Suprapubic skin (tissue), 4 donors: ENCODE data around the gene SETMAR. TPM values are rescaled to one million over a fixed set of nuclear protein-coding genes. Genes with fewer than 3 reads are reported as not detected.

Source experiments
- DNase-seq, 2 donors: peaks; one replicate each; pipeline ENCODE4 v3.0.0-alpha.2; 2019; ENCODE audit warnings: low spot score in 2 of 2
- H3K27ac ChIP-seq: fragments of 200-600 bp; sonication (generic); one replicate; pipeline ENCODE4 v1.5.1; 2019
- H3K27me3 ChIP-seq: fragments of 200-600 bp; sonication (generic); one replicate; pipeline ENCODE4 v1.5.1; 2019
- H3K36me3 ChIP-seq: fragments of 200-600 bp; sonication (generic); one replicate; pipeline ENCODE4 v1.5.1; 2019
- H3K4me1 ChIP-seq: fragments of 200-600 bp; sonication (generic); one replicate; pipeline ENCODE4 v1.5.1; 2019
- H3K4me3 ChIP-seq: fragments of 200-600 bp; sonication (generic); one replicate; pipeline ENCODE4 v1.5.1; 2019; ENCODE audit warnings: mild to moderate bottlenecking
- H3K9me3 ChIP-seq: fragments of 200-600 bp; sonication (generic); one replicate; pipeline ENCODE4 v1.5.1; 2019
- CTCF ChIP-seq, 2 donors: fragments of 200-600 bp in 1 of 2; fragments of 450-650 bp in 1 of 2; sonication (generic) in 1 of 2; IDR thresholded peaks; one replicate each; pipeline ENCODE4 v1.5.1; 2016 to 2019; ENCODE audit warnings: antibody characterized with exemption in 2 of 2, mild to moderate bottlenecking in 1 of 2, moderate library complexity in 1 of 2
- EP300 ChIP-seq: sonication (generic); formaldehyde crosslinking; IDR thresholded peaks from one replicate; pipeline ENCODE4 v1.6.1; 2017; ENCODE audit warnings: antibody characterized with exemption
- POLR2A ChIP-seq, 2 donors: fragments of 450-650 bp; IDR thresholded peaks; one replicate each; pipeline ENCODE4 v1.6.1; 2017; ENCODE audit warnings: antibody characterized with exemption in 2 of 2, mild to moderate bottlenecking in 2 of 2, moderate library complexity in 2 of 2
- POLR2AphosphoS5 ChIP-seq, 3 donors: sonication (generic); formaldehyde crosslinking; IDR thresholded peaks; one replicate each; pipeline ENCODE4 v1.6.1; 2017; ENCODE audit warnings: antibody characterized with exemption in 3 of 3
- WGBS: methylation state at CpG from one replicate; pipeline ENCODE4 v1.1.5; 2018; 5-methylcytosine and 5-hydroxymethylcytosine counted together
- total RNA-seq, 4 donors: library from RNA; depleted of rRNA; stranded (reverse); fragments of >200 nt; gene quantifications; one replicate each; pipeline ENCODE4 v1.1.0, GENCODE V29; 2016

Gene SETMAR
- total RNA-seq, 4 donors from 2014 or later, result 13.4 to 27.4 (median 21.0) TPM

- Histone ChIP-seq H3K27ac (no peak overlapping the region), H3K36me3 (no peaks in the 10 kb centered on the region), H3K4me1 (no peaks in the 10 kb centered on the region), H3K9me3 (peaks cover 4% of the 10 kb centered on the region), H3K4me3 (no peak overlapping the region), H3K27me3 (no peaks in the 10 kb centered on the region)
- TF ChIP-seq POLR2AphosphoS5 (IDR thresholded peaks at IDR 0.05) (no peak), POLR2A (IDR thresholded peaks at IDR 0.05) (no peak), CTCF (IDR thresholded peaks at IDR 0.05) (no peak), EP300 (no peak)
- WGBS, result 64% methylated on average over 1 of the region's 1 CpG
- no peak for DNase-seq
Measured at GRCh38 chr3:4334548-4334947, 31.4 kb downstream of the SETMAR start.

GRCh38 chr3:4335840-4336562, 32.8 kb downstream of the SETMAR start:
- Histone ChIP-seq H3K4me1 (peaks cover 9% of the 10 kb centered on the region), H3K27ac (no peak overlapping the region), H3K36me3 (no peaks in the 10 kb centered on the region), H3K4me3 (no peak overlapping the region), H3K27me3 (no peaks in the 10 kb centered on the region), H3K9me3 (no peaks in the 10 kb centered on the region)
- TF ChIP-seq CTCF (IDR thresholded peaks at IDR 0.05) (no peak), POLR2A (IDR thresholded peaks at IDR 0.05) (no peak), POLR2AphosphoS5 (IDR thresholded peaks at IDR 0.05) (no peak), EP300 (no peak)
- no peak for DNase-seq
- 63% methylated on average over 5 of the region's 5 CpGs for WGBS

GRCh38 chr3:4336850-4337546, 33.8 kb downstream of the SETMAR start:
- H3K27me3 ChIP-seq, result no peaks in the 10 kb centered on the region
- H3K9me3 ChIP-seq, result no peaks in the 10 kb centered on the region
- no peak for TF ChIP-seq CTCF (IDR thresholded peaks at IDR 0.05)
- TF ChIP-seq POLR2AphosphoS5 (IDR thresholded peaks at IDR 0.05), result no peak
- TF ChIP-seq POLR2A (IDR thresholded peaks at IDR 0.05), result no peak
- TF ChIP-seq EP300, result no peak
- no peaks in the 10 kb centered on the region for H3K36me3 ChIP-seq
- 64% methylated on average over 3 of the region's 3 CpGs for WGBS
- H3K27ac ChIP-seq, result peak overlapping the region; percentile 8
- no peak for DNase-seq
- no peak overlapping the region for H3K4me3 ChIP-seq
- H3K4me1 ChIP-seq, result peaks cover 15% of the 10 kb centered on the region

GRCh38 chr3:4338751-4339150, 35.6 kb downstream of the SETMAR start:
- Histone ChIP-seq H3K4me1 (peaks cover 16% of the 10 kb centered on the region), H3K27ac (no peak overlapping the region), H3K27me3 (no peaks in the 10 kb centered on the region), H3K36me3 (no peaks in the 10 kb centered on the region), H3K9me3 (no peaks in the 10 kb centered on the region), H3K4me3 (no peak overlapping the region)
- DNase-seq, result no peak
- 98% methylated on average over 5 of the region's 5 CpGs for WGBS
- TF ChIP-seq CTCF (IDR thresholded peaks at IDR 0.05) (no peak), POLR2AphosphoS5 (IDR thresholded peaks at IDR 0.05) (no peak), POLR2A (IDR thresholded peaks at IDR 0.05) (no peak), EP300 (no peak)

GRCh38 chr3:4340077-4340410, 36.9 kb downstream of the SETMAR start:
- Histone ChIP-seq H3K27me3 (no peaks in the 10 kb centered on the region), H3K4me3 (no peak overlapping the region), H3K36me3 (no peaks in the 10 kb centered on the region), H3K4me1 (peaks cover 16% of the 10 kb centered on the region), H3K9me3 (no peaks in the 10 kb centered on the region), H3K27ac (peak overlapping the region; percentile 45)
- WGBS, result 92% methylated on average over 4 of the region's 4 CpGs
- TF ChIP-seq CTCF (IDR thresholded peaks at IDR 0.05) (no peak), POLR2AphosphoS5 (IDR thresholded peaks at IDR 0.05) (no peak), POLR2A (IDR thresholded peaks at IDR 0.05) (no peak)
- no peak for DNase-seq
